CD4-positive, alpha-beta T cell treated with Interleukin-15 for 1 hour (primary cell): ENCODE measurements around the gene TRIM8.
A peak's percentile ranks its signal among the peaks of the same experiment; 100 is the strongest.
"Not testable (repeated sequence)": the region's sequence is repeated elsewhere in the genome, so short reads cannot be mapped to it uniquely, and the experiment has no call there.

Experiments
- DNase-seq: peaks from one replicate; pipeline ENCODE4 v3.0.0-alpha.2; 2020

Gene TRIM8

GRCh38 chr10:102650655-102651454, 6.6 kb downstream of the TRIM8 start:
- no peak for DNase-seq

GRCh38 chr10:102651455-102652169, 7.3 kb downstream of the TRIM8 start:
- DNase-seq = no peak

DNA sequence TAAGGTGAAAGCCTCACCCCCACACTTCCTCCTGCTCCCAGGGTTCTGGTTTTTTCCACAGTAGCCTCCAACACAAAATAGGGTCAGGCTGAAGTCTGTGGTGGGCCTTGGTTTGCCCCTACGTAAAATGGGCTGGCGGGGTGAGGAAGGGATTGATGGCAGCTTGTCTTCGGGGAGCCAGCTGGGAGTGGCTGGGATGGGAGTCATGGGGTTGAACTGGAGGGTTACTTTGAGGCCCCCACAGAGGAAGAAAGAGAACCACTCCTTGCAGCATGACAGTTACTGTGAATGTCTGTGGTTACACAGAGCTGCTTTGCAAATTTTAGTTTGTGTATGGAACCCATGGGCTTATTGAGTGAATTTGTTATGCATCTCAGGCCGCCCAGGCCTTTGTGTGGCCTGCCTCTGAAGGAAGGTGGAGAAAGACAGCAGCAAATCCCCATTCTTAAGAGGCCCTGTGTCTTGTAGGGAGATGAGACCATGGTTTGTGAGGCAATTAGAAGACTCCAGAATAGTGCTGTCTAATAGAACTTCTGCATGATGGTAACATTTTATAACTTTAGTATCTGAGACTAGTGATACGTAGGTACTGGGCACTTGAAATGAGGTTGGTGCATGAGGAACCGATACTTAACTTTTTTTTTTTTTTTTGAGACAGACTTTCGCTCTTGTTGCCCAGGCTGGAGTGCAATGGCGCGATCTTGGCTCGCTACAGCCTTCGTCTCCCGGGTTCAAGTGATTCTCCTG, 8.1 kb downstream of the TRIM8 start:
- DNase-seq = no peak

- DNase-seq = no peak
Observed at GRCh38 chr10:102653060-102653459, 8.8 kb downstream of the TRIM8 start.

GRCh38 chr10:102654566-102654965, 10.3 kb downstream of the TRIM8 start:
- DNase-seq = no peak

- DNase-seq = no peak
Observed at GRCh38 chr10:102654969-102655368, 10.7 kb downstream of the TRIM8 start.

GRCh38 chr10:102656026-102656425, 11.7 kb downstream of the TRIM8 start:
- DNase-seq = no peak

- no peak for DNase-seq
Observed at GRCh38 chr10:102656791-102657371, 12.6 kb downstream of the TRIM8 start.

GRCh38 chr10:102657451-102657850, 13.2 kb downstream of the TRIM8 start:
- no peak for DNase-seq

- DNase-seq = no peak
Observed at GRCh38 chr10:102657984-102658724, 13.9 kb downstream of the TRIM8 start.

DNA sequence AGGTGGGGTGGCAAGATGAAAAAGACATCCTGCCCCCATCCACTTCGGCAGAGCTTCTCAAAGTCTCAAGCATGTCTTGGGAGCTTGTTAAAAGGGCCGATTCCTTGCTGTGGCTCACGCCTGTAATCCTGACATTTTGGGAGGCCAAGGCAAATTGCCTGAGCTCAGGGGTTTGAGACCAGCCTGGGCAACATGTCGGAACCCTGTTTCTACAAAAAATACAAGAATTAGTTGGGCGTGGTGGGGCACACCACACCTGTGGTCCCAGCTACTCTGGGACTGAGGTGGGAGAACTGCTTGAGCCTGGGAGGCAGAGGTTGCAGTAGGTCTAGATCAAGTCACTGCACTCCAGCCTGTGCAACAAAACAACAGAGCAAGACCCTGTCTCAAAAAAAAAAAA, 14.5 kb downstream of the TRIM8 start:
- DNase-seq = no peak

- peak; percentile 58 for DNase-seq
Observed at GRCh38 chr10:102660888-102661657, 16.8 kb downstream of the TRIM8 start.

GRCh38 chr10:102661658-102662028, 17.4 kb downstream of the TRIM8 start:
- no peak for DNase-seq

DNA sequence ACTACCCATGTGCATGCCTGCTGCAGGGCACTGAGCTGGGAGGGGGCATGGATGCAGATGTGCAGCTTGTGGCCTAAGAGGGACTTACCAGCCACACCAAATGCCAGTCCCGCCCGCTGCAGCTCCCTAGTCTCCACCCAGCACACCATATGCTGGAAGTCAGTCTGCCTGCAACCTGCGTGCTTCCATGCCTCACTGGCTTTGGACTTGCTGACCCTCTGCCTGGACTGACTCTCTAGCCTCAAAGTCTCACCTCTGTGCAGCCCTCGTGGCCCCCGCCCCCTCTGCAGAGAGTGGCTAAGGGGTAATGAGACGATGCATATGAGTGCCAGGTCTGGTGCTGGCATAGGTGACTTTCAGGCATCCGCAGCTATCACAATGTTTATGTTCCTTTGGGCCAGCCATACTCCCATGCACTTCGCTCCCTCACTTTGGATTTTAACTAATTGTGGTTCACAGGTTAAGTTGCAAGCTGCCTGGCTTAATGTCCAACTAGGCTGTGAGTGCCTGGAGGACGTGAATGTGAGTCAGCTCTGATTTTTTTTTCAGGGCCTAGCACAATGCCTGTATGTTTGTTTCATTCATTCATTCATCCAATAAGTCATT, 21.7 kb downstream of the TRIM8 start:
- DNase-seq = no peak

DNA sequence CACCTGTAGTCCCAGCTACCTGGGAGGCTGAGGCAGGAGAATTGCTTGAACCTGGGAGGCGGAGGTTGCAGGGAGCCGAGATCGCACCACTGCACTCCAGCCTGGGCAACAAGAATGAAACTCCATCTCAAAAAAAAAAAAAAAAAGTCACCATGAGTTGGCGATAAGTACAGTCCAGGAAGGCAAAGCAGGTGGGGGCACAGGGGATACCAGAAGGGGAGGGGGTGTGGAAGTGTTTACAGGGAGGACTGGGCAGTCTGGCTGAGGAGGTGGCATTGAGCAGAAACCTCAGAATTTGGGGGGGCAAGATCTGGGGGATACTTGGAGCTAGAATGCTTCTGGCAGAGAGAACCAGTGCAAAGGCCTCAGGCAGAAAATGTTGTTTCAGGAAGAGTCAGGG, 23.1 kb downstream of the TRIM8 start:
- not testable (repeated sequence) for DNase-seq

- no peak for DNase-seq
Observed at GRCh38 chr10:102668326-102669107, 24.2 kb downstream of the TRIM8 start.

GRCh38 chr10:102669206-102670064, 25.2 kb downstream of the TRIM8 start:
- DNase-seq = no peak

GRCh38 chr10:102670065-102670670, 25.9 kb downstream of the TRIM8 start:
- DNase-seq = no peak

- DNase-seq = no peak
Observed at GRCh38 chr10:102670871-102671434, 26.7 kb downstream of the TRIM8 start.
